Breast epithelium (tissue), 4 donors: ENCODE results near the gene CFAP251. TPM values are rescaled to one million over a fixed set of nuclear protein-coding genes. Genes with fewer than 3 reads are reported as not detected.
A peak's percentile ranks its signal among the peaks of the same experiment; 100 is the strongest.

ENCODE experiments used
- DNase-seq, 2 donors: peaks; one replicate each; pipeline ENCODE4 v3.0.0-alpha.2; 2019; ENCODE audit warnings: low spot score in 2 of 2
- H3K27ac ChIP-seq, 2 donors: fragments of 200-600 bp; sonication (generic) in 1 of 2; one replicate each; pipeline ENCODE4 v1.5.1; 2016 to 2019; ENCODE audit warnings: mild to moderate bottlenecking in 1 of 2
- H3K27me3 ChIP-seq, 2 donors: fragments of 200-600 bp; sonication (generic) in 1 of 2; one replicate each; pipeline versions ENCODE4 v1.5.1 to v1.6.0; 2017 to 2019; ENCODE audit warnings: control low read depth in 1 of 2, mild to moderate bottlenecking in 1 of 2
- H3K36me3 ChIP-seq: fragments of 200-600 bp; one replicate; pipeline ENCODE4 v1.5.1; 2019
- H3K4me1 ChIP-seq, 2 donors: fragments of 200-600 bp; sonication (generic); one replicate each; pipeline ENCODE4 v1.5.1; 2016 to 2019; ENCODE audit warnings: control low read depth in 1 of 2
- H3K4me3 ChIP-seq, 3 donors: fragments of 200-600 bp; sonication (generic); 1 replicate in 2 of 3; 2 replicates in 1 of 3; pipeline ENCODE4 v1.5.1; 2016 to 2019; ENCODE audit warnings: mild to moderate bottlenecking in 3 of 3, moderate library complexity in 2 of 3
- H3K9me3 ChIP-seq, 2 donors: fragments of 200-600 bp; sonication (generic) in 1 of 2; one replicate each; pipeline ENCODE4 v1.5.1; 2016 to 2019; ENCODE audit warnings: control low read depth in 1 of 2
- CTCF ChIP-seq, 3 donors: fragments of 450-650 bp; IDR thresholded peaks; one replicate each; pipeline ENCODE4 v1.5.1; 2016 to 2017; ENCODE audit warnings: antibody characterized with exemption in 3 of 3, mild to moderate bottlenecking in 3 of 3, moderate library complexity in 3 of 3
- POLR2A ChIP-seq: fragments of 450-650 bp; IDR thresholded peaks from one replicate; pipeline ENCODE4 v1.6.1; 2016; ENCODE audit warnings: antibody characterized with exemption, mild to moderate bottlenecking, moderate library complexity
- POLR2AphosphoS5 ChIP-seq, 3 donors: sonication (generic); formaldehyde crosslinking; IDR thresholded peaks; one replicate each; pipeline ENCODE4 v1.6.1; 2017; ENCODE audit warnings: antibody characterized with exemption in 3 of 3
- intact Hi-C: fragments of 100-400 bp; cut with DNase I; formaldehyde crosslinking; loops from one replicate; pipeline ENCODE4 v1.15.1; 2023; ENCODE audit warnings: low total_unique reads
- total RNA-seq, 3 donors: library from RNA; depleted of rRNA; stranded (reverse); fragments of >200 nt; gene quantifications; one replicate each; pipeline ENCODE4 v1.1.0, GENCODE V29; 2016

The CFAP251 gene
- total RNA-seq, 3 donors from 2014 or later = 4.8 to 8.2 (median 6.7) TPM

- Histone ChIP-seq H3K36me3 (no peaks in the 10 kb centered on the region), H3K27me3 (no peaks in the 10 kb centered on the region), H3K4me3 (peak overlapping the region in 1 of 3 donors; percentile 5), H3K4me1 (peaks cover 3 to 16% of the 10 kb centered on the region in 2 donors), H3K27ac (peak overlapping the region; percentile 64 to 82), H3K9me3 (no peaks in the 10 kb centered on the region)
- DNase-seq = peak in 1 of 2 donors; percentile 51
- intact Hi-C loops = no loop called here
- TF ChIP-seq POLR2A = no peak
- TF ChIP-seq CTCF (IDR thresholded peaks at IDR 0.05) = no peak
Observed at GRCh38 chr12:122028165-122028904, 109.9 kb downstream of the CFAP251 start.

GRCh38 chr12:122028905-122029560 lies 110.6 kb downstream of the CFAP251 start:
- no peak for DNase-seq
- H3K4me1 ChIP-seq = peaks cover 3 to 16% of the 10 kb centered on the region in 2 donors
- intact Hi-C loops = no loop called here
- H3K4me3 ChIP-seq = peak overlapping the region in 1 of 3 donors; percentile 5
- H3K27ac ChIP-seq = peak overlapping the region; percentile 64 to 82
- no peaks in the 10 kb centered on the region for H3K27me3 ChIP-seq
- H3K36me3 ChIP-seq = no peaks in the 10 kb centered on the region
- no peak for TF ChIP-seq CTCF (IDR thresholded peaks at IDR 0.05)
- no peak for TF ChIP-seq POLR2A
- TF ChIP-seq POLR2AphosphoS5 (IDR thresholded peaks at IDR 0.05) = no peak
- H3K9me3 ChIP-seq = no peaks in the 10 kb centered on the region

GRCh38 chr12:122029620-122030423 lies 111.4 kb downstream of the CFAP251 start:
- Histone ChIP-seq H3K27me3 (no peaks in the 10 kb centered on the region), H3K4me1 (peaks cover 3 to 16% of the 10 kb centered on the region in 2 donors), H3K9me3 (no peaks in the 10 kb centered on the region), H3K4me3 (no peak overlapping the region), H3K36me3 (no peaks in the 10 kb centered on the region), H3K27ac (peak overlapping the region; percentile 64 to 82)
- TF ChIP-seq CTCF (IDR thresholded peaks at IDR 0.05) (no peak), POLR2AphosphoS5 (IDR thresholded peaks at IDR 0.05) (no peak), POLR2A (no peak)
- intact Hi-C loops = no loop called here
- DNase-seq = peak in 1 of 2 donors; percentile 73

GRCh38 chr12:122030424-122031035 lies 112.1 kb downstream of the CFAP251 start:
- DNase-seq = no peak
- TF ChIP-seq CTCF (IDR thresholded peaks at IDR 0.05) (no peak), POLR2AphosphoS5 (IDR thresholded peaks at IDR 0.05) (no peak), POLR2A (no peak)
- Histone ChIP-seq H3K4me3 (no peak overlapping the region), H3K27me3 (no peaks in the 10 kb centered on the region), H3K36me3 (no peaks in the 10 kb centered on the region), H3K27ac (peak overlapping the region; percentile 64 to 82), H3K9me3 (no peaks in the 10 kb centered on the region), H3K4me1 (peaks cover 3 to 16% of the 10 kb centered on the region in 2 donors)
- intact Hi-C loops = no loop called here
